ENCODE measurements around the gene DPP7. TPM values are rescaled to one million over a fixed set of nuclear protein-coding genes. Genes with fewer than 3 reads are reported as not detected.
A peak's percentile ranks its signal among the peaks of the same experiment; 100 is the strongest.

Gene DPP7
- total RNA-seq, 4 donors from 2014 or later, result 71.4 to 139 (median 96.5) TPM

GRCh38 chr9:137161558-137162486 lies 47.3 kb upstream of the DPP7 start:
- no peaks in the 10 kb centered on the region for H3K36me3 ChIP-seq
- H3K27ac ChIP-seq, result no peak overlapping the region
- no peak for DNase-seq (ENCODE audit: low spot score in 2 of 2)
- WGBS, result 6% methylated on average over 15 of the region's 71 CpGs
- peak overlapping the region; percentile 22 for H3K4me3 ChIP-seq
- peaks cover 98% of the 10 kb centered on the region for H3K27me3 ChIP-seq
- H3K4me1 ChIP-seq, result peaks cover 34% of the 10 kb centered on the region
- TF ChIP-seq POLR2A (IDR thresholded peaks at IDR 0.05), result no peak
- no peak for TF ChIP-seq POLR2AphosphoS5 (IDR thresholded peaks at IDR 0.05)
- no peak for TF ChIP-seq CTCF (IDR thresholded peaks at IDR 0.05)
- TF ChIP-seq EP300 (IDR thresholded peaks at IDR 0.05), result no peak
- no peaks in the 10 kb centered on the region for H3K9me3 ChIP-seq

GRCh38 chr9:137160716-137161557 lies 46.4 kb upstream of the DPP7 start:
- H3K4me1 ChIP-seq, result peaks cover 41% of the 10 kb centered on the region
- TF ChIP-seq POLR2A (IDR thresholded peaks at IDR 0.05) (no peak), POLR2AphosphoS5 (IDR thresholded peaks at IDR 0.05) (no peak), EP300 (IDR thresholded peaks at IDR 0.05) (no peak), CTCF (IDR thresholded peaks at IDR 0.05) (no peak)
- no peak overlapping the region for H3K27ac ChIP-seq
- 29% methylated on average over 40 of the region's 56 CpGs for WGBS
- H3K4me3 ChIP-seq, result no peak overlapping the region
- H3K27me3 ChIP-seq, result peaks cover 98% of the 10 kb centered on the region
- no peak for DNase-seq (ENCODE audit: low spot score in 2 of 2)
- no peaks in the 10 kb centered on the region for H3K9me3 ChIP-seq
- H3K36me3 ChIP-seq, result no peaks in the 10 kb centered on the region

- Histone ChIP-seq H3K9me3 (no peaks in the 10 kb centered on the region), H3K27me3 (peaks cover 97% of the 10 kb centered on the region), H3K4me1 (peaks cover 41% of the 10 kb centered on the region), H3K27ac (no peak overlapping the region), H3K4me3 (no peak overlapping the region), H3K36me3 (no peaks in the 10 kb centered on the region)
- no peak for TF ChIP-seq POLR2A (IDR thresholded peaks at IDR 0.05)
- TF ChIP-seq CTCF (IDR thresholded peaks at IDR 0.05), result no peak
- TF ChIP-seq POLR2AphosphoS5 (IDR thresholded peaks at IDR 0.05), result no peak
- TF ChIP-seq EP300 (IDR thresholded peaks at IDR 0.05), result no peak
- no peak for DNase-seq (ENCODE audit: low spot score in 2 of 2)
- WGBS, result 40% methylated on average over 15 of the region's 17 CpGs
Observed at GRCh38 chr9:137160054-137160425, 45.5 kb upstream of the DPP7 start.

- Histone ChIP-seq H3K27me3 (peaks cover 90% of the 10 kb centered on the region), H3K27ac (no peak overlapping the region), H3K4me3 (no peak overlapping the region), H3K9me3 (no peaks in the 10 kb centered on the region), H3K4me1 (peaks cover 41% of the 10 kb centered on the region), H3K36me3 (no peaks in the 10 kb centered on the region)
- no peak for DNase-seq (ENCODE audit: low spot score in 2 of 2)
- WGBS, result 52% methylated on average over 14 of the region's 14 CpGs
- TF ChIP-seq CTCF (IDR thresholded peaks at IDR 0.05) (no peak), POLR2AphosphoS5 (IDR thresholded peaks at IDR 0.05) (no peak), POLR2A (IDR thresholded peaks at IDR 0.05) (no peak)
Observed at GRCh38 chr9:137159105-137160053, 44.8 kb upstream of the DPP7 start.

Measured in suprapubic skin (tissue), 4 donors.